GM18858 (cell line): Measurements from ENCODE around the gene PELI2.

ENCODE experiments used
- ATAC-seq: cut with Tn5 transposase; IDR thresholded peaks from one replicate; pipeline ENCODE4 v1.9.1; 2021; ENCODE audit not compliant: unreplicated experiment

The PELI2 gene

GRCh38 chr14:56170028-56170427, 51.8 kb downstream of the PELI2 start:
- no peak for ATAC-seq

DNA sequence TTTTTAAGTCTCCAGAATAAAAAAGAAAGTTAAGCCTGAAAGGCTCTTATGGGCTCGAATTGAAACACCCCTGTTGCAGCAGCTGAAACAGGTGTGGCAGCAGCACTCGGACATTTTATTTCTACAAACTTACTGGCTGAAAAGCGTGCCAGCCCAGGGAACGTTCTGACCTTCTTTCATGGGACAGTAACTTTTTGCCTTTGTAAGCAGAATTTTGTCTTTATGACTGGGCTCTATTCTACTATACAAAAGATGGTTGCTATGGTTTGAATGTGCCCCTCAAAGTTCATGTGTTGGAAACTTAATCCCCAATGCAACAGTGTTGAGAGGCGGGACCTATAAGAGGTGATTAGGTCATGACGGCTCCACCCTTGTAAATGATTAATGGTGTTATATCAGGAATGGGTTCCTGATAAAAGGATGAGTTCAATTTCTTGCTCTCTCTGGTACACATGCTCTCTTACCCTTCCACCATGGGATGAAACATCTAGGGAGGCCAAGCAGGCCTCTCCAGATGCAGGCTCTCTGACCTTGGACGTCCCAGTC, 52.7 kb downstream of the PELI2 start:
- ATAC-seq: no peak

DNA sequence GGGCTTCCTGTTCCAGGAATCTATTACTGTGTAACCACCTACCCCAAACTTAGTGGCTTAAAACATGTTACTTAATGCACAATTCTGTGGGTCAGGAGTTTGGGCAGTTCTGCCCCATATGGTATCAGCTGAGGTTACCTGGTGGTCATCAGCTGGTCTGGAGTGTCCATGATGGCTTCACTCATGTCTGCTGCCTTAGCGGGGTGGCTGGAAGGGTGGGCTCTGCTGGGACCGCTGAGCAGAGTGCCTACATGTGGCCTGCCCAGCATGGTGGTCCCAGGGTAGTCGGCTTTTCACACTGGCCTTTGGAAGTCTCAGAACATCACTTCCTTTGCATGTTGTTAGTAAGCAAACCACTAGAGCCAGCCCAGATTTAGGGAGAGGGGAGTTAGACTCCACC, 53.9 kb downstream of the PELI2 start:
- no peak for ATAC-seq

GRCh38 chr14:56172571-56172971, 54.4 kb downstream of the PELI2 start:
- no peak for ATAC-seq

DNA sequence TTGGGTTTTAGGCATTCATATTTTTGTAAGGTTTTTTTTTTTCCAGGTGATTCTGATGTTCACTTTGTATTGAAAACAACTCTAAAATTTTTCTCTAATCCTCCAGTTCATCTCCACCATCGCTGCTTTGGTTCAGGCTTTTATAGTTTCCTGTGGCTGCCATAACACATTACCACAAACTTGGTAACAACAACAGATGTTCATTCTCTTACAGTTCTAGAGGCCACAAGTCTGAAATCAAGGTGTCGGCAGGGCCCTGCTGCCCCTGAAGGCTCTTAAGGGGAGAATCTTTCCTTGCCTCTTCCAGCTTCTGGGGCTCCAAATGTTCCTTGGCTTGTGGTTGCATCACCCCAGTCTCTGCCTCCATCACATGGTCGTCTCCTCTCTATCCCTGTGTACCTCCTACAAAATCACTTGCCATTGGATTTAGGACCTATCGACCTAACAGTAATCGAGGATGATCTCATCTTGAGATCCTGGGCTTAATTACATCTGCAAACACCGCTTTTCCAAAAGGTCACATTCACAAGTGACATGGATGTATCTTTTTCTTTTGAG, 55.2 kb downstream of the PELI2 start:
- ATAC-seq: no peak

- no peak for ATAC-seq
These were observed 57.6 kb downstream of the PELI2 start for GRCh38 chr14:56175773-56176172.

GRCh38 chr14:56176530-56176929, 58.3 kb downstream of the PELI2 start:
- ATAC-seq: no peak

DNA sequence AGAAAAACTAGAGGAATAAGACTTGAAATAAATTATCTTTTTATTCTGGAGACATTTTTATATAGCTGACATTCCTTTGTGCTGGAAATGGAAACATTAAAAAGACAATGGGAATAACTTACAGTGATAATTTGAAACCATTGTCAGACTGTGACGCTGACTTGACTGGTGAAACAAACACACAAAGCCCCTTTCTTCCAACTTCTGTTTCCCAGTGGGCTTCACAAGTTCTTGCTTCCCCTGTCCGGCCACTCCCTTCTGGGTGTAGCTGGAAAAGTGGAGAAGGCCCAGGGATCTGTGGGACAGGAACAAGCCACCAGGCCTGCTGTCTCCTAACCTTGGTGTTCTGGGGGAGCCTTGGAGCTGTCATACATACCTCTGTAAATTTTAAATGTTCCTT, 58.8 kb downstream of the PELI2 start:
- ATAC-seq: no peak

DNA sequence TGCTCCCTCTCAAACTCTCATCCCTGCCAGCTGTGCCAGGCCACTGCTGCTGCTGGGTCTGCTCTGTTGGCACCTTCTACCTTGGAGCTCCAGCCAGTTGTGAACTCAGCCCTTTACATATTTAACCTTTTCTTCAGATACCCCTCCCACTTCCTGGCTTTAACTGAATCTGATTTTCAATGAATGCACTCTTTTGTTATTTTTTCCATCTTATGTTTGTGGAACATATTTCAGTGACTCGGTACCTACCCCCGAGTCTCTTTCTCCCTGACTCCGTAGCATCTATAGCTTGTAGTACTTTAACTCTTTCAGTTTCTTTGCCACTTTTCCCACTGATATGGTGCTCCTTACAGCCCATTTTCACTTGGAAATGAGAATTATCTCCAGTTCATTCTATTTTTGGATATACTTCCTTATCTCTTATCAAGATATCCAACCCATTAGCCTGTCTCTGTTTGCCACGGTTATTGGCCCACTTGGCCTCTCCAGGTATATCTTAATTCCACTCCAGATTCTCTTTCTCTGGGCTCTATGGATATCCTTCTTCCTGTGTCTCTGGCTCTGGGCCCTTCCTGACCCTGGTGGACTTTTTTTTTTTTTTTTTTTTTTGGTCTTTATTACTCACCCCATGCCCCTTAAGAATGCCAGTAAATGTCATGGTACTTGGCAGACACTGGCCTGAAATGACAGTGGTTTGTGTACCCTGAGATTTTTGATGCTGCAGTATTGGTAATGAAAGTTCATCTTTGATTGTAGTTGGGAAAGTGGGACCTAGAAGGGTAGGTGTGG, 62.7 kb downstream of the PELI2 start:
- ATAC-seq: no peak

DNA sequence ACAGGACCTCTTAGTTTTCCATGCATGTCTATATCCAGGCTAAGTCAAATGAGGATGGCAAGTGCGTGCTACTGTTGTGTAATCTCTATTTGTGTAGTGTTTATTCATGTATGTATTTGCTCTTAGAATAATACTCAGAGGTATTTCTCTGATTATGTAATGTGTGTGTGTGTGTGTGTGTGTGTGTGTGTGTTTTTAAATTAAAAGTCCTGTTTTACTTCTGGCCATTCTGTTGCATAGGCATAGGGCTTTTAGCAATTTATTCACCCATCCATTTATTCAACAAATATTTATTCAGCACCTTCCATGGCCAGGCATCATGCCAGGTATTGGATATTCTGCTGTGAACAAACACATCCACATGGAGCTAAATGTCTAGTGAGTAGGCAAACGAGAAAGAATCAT, 63.5 kb downstream of the PELI2 start:
- no peak for ATAC-seq

- ATAC-seq: no peak
These were observed 64.2 kb downstream of the PELI2 start for GRCh38 chr14:56182410-56182809.

- ATAC-seq: no peak
These were observed 65.5 kb downstream of the PELI2 start for GRCh38 chr14:56183631-56184157.

- ATAC-seq: no peak
These were observed 67.8 kb downstream of the PELI2 start for GRCh38 chr14:56185992-56186391.

- ATAC-seq: no peak
These were observed 69.5 kb downstream of the PELI2 start for GRCh38 chr14:56187736-56188135.

GRCh38 chr14:56189307-56189706, 71.1 kb downstream of the PELI2 start:
- ATAC-seq: no peak

GRCh38 chr14:56193347-56193746, 75.1 kb downstream of the PELI2 start:
- ATAC-seq: no peak

- no peak for ATAC-seq
These were observed 75.8 kb downstream of the PELI2 start for GRCh38 chr14:56194042-56194441.

DNA sequence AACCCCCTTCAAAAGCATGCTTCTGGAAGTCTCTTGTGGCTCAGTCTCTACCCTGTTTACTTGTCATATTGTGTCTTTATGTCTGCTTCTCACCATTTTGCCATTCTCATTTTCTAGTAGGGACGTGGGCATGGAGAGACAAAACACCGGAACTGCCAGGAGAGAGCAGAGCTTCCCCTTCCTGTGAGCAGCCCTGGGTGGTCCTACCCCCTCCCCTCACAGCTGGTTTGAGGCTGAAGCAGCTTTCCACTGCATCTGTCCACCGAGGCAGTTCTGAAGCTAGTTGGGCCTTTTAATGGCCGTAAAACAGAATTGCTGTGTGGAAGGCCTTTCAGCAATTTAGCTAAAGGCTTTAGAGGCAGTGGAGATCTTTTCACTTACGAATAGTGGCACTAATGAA, 77.0 kb downstream of the PELI2 start:
- no peak for ATAC-seq

DNA sequence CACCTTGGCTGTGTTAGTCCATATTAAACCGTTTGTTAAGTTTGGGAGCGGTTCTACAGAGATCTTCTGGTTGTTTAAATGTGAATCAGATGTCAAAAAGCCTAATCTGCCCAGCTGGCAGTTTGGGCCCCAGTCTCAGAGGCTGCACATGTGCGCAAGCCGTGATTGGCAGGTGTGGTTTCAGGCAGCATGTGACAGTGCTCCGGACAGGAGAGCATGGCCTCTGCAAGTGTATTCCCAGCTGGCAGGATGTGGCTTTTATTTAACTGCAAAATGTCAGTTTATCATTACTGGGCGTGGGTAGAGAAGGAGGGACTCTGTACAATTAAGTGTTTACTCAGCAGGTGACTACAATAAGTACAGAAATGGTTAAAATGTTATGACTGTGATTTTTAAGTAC, 77.5 kb downstream of the PELI2 start:
- peak; percentile 77 for ATAC-seq

DNA sequence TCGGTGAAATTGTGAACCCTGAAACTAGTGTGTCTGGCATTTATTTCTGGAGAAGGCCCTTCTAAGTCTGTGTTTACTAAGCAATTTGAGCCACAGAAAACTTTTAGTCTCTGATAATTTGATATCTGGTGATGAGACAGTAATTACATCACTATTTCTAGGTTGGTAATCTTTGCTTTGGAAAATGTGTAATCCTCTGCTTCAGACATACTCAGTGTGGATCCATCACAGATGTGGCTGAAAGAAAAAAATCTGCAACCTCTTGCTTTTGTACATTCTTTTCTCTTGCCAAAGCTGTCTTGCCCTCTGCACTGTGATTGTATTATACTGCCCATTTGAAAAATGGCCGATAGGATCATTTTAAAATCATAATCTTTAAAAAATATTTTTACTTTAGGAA, 78.1 kb downstream of the PELI2 start:
- no peak for ATAC-seq

DNA sequence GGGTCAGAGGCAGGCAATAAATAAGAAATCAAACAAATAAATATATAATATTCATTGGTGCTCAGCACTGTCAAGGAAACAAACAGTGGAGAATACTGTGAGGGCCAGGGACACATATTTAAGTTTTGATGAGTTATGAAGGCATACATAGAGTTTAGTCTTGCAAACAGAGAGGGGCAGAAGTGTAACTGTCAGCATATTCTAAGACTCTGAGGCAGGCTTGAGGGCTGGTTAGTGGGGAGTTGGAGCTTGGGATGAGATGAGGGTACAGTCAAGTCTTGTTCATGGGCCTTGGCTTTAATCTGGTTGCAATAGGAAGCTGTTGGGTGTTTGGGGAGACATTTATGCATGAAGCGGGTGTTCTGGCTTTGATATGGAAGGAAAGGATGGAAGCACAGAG, 78.9 kb downstream of the PELI2 start:
- no peak for ATAC-seq

DNA sequence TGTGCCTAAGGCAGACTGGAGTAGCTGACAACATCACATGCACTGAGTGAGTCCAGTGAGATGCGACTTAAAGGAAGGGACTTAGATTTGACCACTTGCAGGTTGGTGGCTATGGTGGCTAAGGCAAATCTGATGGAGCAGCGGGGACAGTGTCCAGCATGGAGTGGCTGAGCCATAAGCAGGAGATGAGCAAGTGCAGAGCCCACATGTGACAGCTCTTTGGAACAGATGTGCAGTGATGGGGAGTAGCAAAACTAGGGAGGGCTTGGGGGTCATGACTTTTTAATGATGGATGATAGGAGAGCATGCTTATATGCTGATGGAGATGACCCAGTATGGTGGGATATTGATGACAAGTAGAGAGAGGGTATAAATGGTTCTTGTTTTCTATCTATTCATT, 80.2 kb downstream of the PELI2 start:
- ATAC-seq: no peak
